H1 (cell line): Measurements from ENCODE around the gene MYH16.

ENCODE experiments used
- BRCA1 ChIP-seq: IDR thresholded peaks from 2 replicates; pipeline ENCODE4 v1.6.1; 2012; ENCODE audit warnings: low read depth, low read length, improper control_type of control experiment
- CEBPB ChIP-seq: IDR thresholded peaks from 2 replicates; pipeline ENCODE4 v1.6.1; 2012; ENCODE audit warnings: low read depth, low read length
- EZH2 ChIP-seq: fragments of 200-600 bp; sonication (generic); IDR thresholded peaks from 2 replicates; pipeline ENCODE4 v1.7.1; 2012; ENCODE audit warnings: low read depth, mild to moderate bottlenecking, moderate library complexity, low read length, inconsistent platforms; ENCODE audit not compliant: severe bottlenecking
- POLR2AphosphoS5 ChIP-seq: IDR thresholded peaks from 2 replicates; pipeline ENCODE4 v1.6.1; 2011; ENCODE audit warnings: low read depth, low read length
- TF ChIP-seq, protein P1 (sequence below), 3 experiments: IDR thresholded peaks; 1 replicate in 2 of 3; 2 replicates in 1 of 3; pipeline versions ENCODE4 v1.5.1 to v1.6.1; 2011; ENCODE audit warnings: low read length in 3 of 3, mild to moderate bottlenecking in 3 of 3, inconsistent platforms in 2 of 3, low read depth in 1 of 3, moderate library complexity in 1 of 3; ENCODE audit not compliant: insufficient read depth in 1 of 3; ENCODE audit errors: control extremely low read depth in 1 of 3

DNA sequence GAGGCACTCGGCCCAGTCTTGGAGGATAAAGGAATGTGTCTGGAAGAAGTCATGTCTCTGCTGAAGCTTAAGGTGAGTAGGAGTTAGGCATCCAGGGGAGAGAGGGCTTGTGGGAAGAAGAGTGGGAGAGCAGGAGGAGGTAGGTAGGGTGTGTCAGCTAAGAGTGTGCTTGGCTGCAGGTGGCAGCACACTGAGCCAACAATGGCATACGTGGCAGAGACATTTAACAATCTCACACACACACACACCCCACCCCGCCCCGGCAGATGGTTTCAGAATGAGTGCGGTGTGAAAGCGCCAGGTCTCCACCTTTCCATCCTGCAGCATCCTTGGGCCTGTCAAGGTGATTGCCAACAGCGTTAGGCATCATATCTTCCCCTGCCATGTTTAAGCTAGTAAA lies 41.9 kb downstream of the MYH16 start:
- no peak for TF ChIP-seq POLR2AphosphoS5
- TF ChIP-seq EZH2, result no peak
- TF ChIP-seq BRCA1, result no peak
- no peak for TF ChIP-seq CEBPB
- TF ChIP-seq, protein P1, sequence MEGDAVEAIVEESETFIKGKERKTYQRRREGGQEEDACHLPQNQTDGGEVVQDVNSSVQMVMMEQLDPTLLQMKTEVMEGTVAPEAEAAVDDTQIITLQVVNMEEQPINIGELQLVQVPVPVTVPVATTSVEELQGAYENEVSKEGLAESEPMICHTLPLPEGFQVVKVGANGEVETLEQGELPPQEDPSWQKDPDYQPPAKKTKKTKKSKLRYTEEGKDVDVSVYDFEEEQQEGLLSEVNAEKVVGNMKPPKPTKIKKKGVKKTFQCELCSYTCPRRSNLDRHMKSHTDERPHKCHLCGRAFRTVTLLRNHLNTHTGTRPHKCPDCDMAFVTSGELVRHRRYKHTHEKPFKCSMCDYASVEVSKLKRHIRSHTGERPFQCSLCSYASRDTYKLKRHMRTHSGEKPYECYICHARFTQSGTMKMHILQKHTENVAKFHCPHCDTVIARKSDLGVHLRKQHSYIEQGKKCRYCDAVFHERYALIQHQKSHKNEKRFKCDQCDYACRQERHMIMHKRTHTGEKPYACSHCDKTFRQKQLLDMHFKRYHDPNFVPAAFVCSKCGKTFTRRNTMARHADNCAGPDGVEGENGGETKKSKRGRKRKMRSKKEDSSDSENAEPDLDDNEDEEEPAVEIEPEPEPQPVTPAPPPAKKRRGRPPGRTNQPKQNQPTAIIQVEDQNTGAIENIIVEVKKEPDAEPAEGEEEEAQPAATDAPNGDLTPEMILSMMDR (IDR thresholded peaks at IDR 0.05; ENCODE audit: control extremely low read depth in 1 of 3, insufficient read depth in 1 of 3, low read depth in 1 of 3, low read length in 3 of 3), result no peak
